ENCODE results near the gene STEAP2. TPM values are rescaled to one million over a fixed set of nuclear protein-coding genes. Genes with fewer than 3 reads are reported as not detected.

The STEAP2 gene
- total and polyA plus RNA-seq, 2 of the 4 experiments (the other 2 are of a cell fraction): 1.8 to 3.9 TPM

GRCh38 chr7:90207956-90208355, 3.6 kb upstream of the STEAP2 start:
- Histone ChIP-seq H3K4ac (ENCODE audit: low read depth, low read length) (no peak overlapping the region), H3K4me3 (ENCODE audit: insufficient read depth, low read depth, low read length) (no peak overlapping the region), H2BK5ac (ENCODE audit: low read depth, low read length, poor library complexity, severe bottlenecking) (no peak overlapping the region), H2BK15ac (ENCODE audit: low read depth, low read length) (no peak overlapping the region), H3K14ac (replicated peaks; ENCODE audit: low read depth, low read length) (no peak overlapping the region), H3K56ac (ENCODE audit: extremely low read depth, insufficient read depth, low read length) (no peak overlapping the region), H4K20me1 (ENCODE audit: insufficient read depth, low read length) (no peaks in the 10 kb centered on the region), H4K91ac (ENCODE audit: insufficient read depth, low read depth, low read length) (no peak overlapping the region), H3K36me3 (ENCODE audit: control insufficient read depth, insufficient read depth, low read length) (no peaks in the 10 kb centered on the region), H3K27me3 (ENCODE audit: control insufficient read depth, insufficient read depth, low read length) (no peaks in the 10 kb centered on the region), H3K9ac (ENCODE audit: low read depth, low read length) (no peak overlapping the region), H2AFZ (replicated peaks; ENCODE audit: low read length, poor library complexity) (no peak overlapping the region), H3K9me1 (ENCODE audit: insufficient read depth, low read length) (no peaks in the 10 kb centered on the region), H2BK20ac (ENCODE audit: low read depth, low read length) (no peak overlapping the region), H4K8ac (ENCODE audit: low read depth in 2 of 2, low read length in 2 of 2) (no peak overlapping the region), H3K4me1 (ENCODE audit: control insufficient read depth, insufficient read depth, low read length) (no peaks in the 10 kb centered on the region), H3K23ac (ENCODE audit: low read depth, low read length) (no peak overlapping the region), H3K27ac (ENCODE audit: insufficient read depth, low read length) (no peak overlapping the region), H3K9me3 (ENCODE audit: control insufficient read depth, insufficient read depth, low read length) (no peaks in the 10 kb centered on the region), H3K79me1 (ENCODE audit: low read depth in 1 of 2, low read length in 2 of 2) (no peaks in the 10 kb centered on the region), H4K5ac (ENCODE audit: low read depth, low read length) (no peak overlapping the region), H2BK120ac (ENCODE audit: low read depth, low read length) (no peak overlapping the region), H2AK9ac (replicated peaks; ENCODE audit: low read depth, low read length, poor library complexity) (no peak overlapping the region), H3K18ac (ENCODE audit: low read depth, low read length) (no peak overlapping the region), H2AK5ac (ENCODE audit: low read depth, low read length) (no peak overlapping the region), H3K4me2 (ENCODE audit: low read depth, low read length) (no peak overlapping the region)
- DNase-seq (no peak), ATAC-seq (ENCODE audit: low read depth) (no peak)
- in situ Hi-C loops (cut with MboI; ENCODE audit: low sequenced_read_pairs) (no loop called here), intact Hi-C loops (cut with micrococcal nuclease) (no loop called here), dilution Hi-C loops (cut with HindIII; ENCODE audit: low sequenced_read_pairs, unreplicated experiment) (no loop called here)
- no TSS peak for BruUV-seq (replicated peaks)
- no peak for TF ChIP-seq MAFK (IDR thresholded peaks at IDR 0.05; ENCODE audit: low read depth, low read length)
- no peak for TF ChIP-seq BHLHE40 (IDR thresholded peaks at IDR 0.05; ENCODE audit: low read depth, low read length)
- no peak for TF ChIP-seq CTCF (conservative IDR thresholded peaks at IDR 0.05; ENCODE audit: low read depth, low read length)
- TF ChIP-seq MXI1 (IDR thresholded peaks at IDR 0.05; ENCODE audit: borderline replicate concordance, low read depth, low read length): no peak
- TF ChIP-seq, protein P1, sequence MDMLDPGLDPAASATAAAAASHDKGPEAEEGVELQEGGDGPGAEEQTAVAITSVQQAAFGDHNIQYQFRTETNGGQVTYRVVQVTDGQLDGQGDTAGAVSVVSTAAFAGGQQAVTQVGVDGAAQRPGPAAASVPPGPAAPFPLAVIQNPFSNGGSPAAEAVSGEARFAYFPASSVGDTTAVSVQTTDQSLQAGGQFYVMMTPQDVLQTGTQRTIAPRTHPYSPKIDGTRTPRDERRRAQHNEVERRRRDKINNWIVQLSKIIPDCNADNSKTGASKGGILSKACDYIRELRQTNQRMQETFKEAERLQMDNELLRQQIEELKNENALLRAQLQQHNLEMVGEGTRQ (IDR thresholded peaks at IDR 0.05; ENCODE audit: low read depth, low read length): no peak
- TF ChIP-seq NFE2L2 (IDR thresholded peaks at IDR 0.05; ENCODE audit: low read depth, low read length): no peak
- no peak for TF ChIP-seq RAD21 (IDR thresholded peaks at IDR 0.05; ENCODE audit: low read length)
- CTCF ChIA-PET: no interaction called here
- no CpG with 5 or more reads among the region's 1 CpG for WGBS, 2 experiments (ENCODE audit: extremely low coverage in 2 of 2, insufficient read length in 1 of 2)
- POLR2A ChIA-PET (ENCODE audit: unreplicated experiment): no interaction called here

Measured in IMR-90 (cell line).